Right lobe of liver (tissue), 6 donors: ENCODE results near the gene IQCN. TPM values are rescaled to one million over a fixed set of nuclear protein-coding genes. Genes with fewer than 3 reads are reported as not detected.

Source experiments
- ATAC-seq, 4 donors: fragments of 200-7000 bp; cut with Tn5 transposase; one replicate each; pipeline ENCODE4 v1.9.1; 2020; ENCODE audit warnings: mild to moderate bottlenecking in 4 of 4, moderate library complexity in 4 of 4
- DNase-seq, 3 donors: peaks; one replicate each; pipeline ENCODE4 v3.0.0-alpha.2; 2020
- H3K27ac ChIP-seq, 3 donors: fragments of 200-600 bp; one replicate each; pipeline ENCODE4 v1.8.0; 2022
- H3K27me3 ChIP-seq, 2 donors: fragments of 200-600 bp; one replicate each; pipeline ENCODE4 v1.8.0; 2022
- H3K36me3 ChIP-seq, 4 donors: fragments of 200-600 bp; sonication (generic) in 1 of 4; one replicate each; pipeline versions ENCODE4 v1.5.1 to v1.8.0; 2017 to 2022; ENCODE audit warnings: control low read depth in 1 of 4
- H3K4me1 ChIP-seq, 4 donors: fragments of 200-600 bp; sonication (generic) in 1 of 4; one replicate each; pipeline versions ENCODE4 v1.5.1 to v1.8.0; 2017 to 2022; ENCODE audit warnings: control low read depth in 1 of 4
- H3K4me3 ChIP-seq, 3 donors: fragments of 200-600 bp; one replicate each; pipeline ENCODE4 v1.8.0; 2022
- H3K9me3 ChIP-seq, 4 donors: fragments of 200-600 bp; sonication (generic) in 1 of 4; one replicate each; pipeline versions ENCODE4 v1.5.1 to v1.8.0; 2017 to 2022; ENCODE audit warnings: control low read depth in 1 of 4
- POLR2A ChIP-seq: fragments of 450-650 bp; IDR thresholded peaks from one replicate; pipeline ENCODE4 v1.6.1; 2017; ENCODE audit warnings: antibody characterized with exemption, mild to moderate bottlenecking
- WGBS: methylation state at CpG from one replicate; pipeline ENCODE4 v1.1.6; 2018; ENCODE audit warnings: low coverage, low lambda C conversion rate; ENCODE audit not compliant: insufficient coverage; ENCODE audit errors: missing lambda C conversion rate; 5-methylcytosine and 5-hydroxymethylcytosine counted together
- intact Hi-C, 2 donors: fragments of 100-400 bp; cut with DNase I; formaldehyde crosslinking; loops; one replicate each; pipeline versions ENCODE4 v1.11.2 to v1.14.1; 2022
- total RNA-seq, 6 experiments: library from RNA; depleted of rRNA in 2 of 6; stranded (reverse); fragments of >200 nt in 2 of 6; fragmentation: NEBNext Ultra II Directional in 3 of 6; extraction: Animal tissue kit (Norgen Biotek cat#: 25700) in 3 of 6; gene quantifications; one replicate each; pipeline versions ENCODE4 v1.1.0 to v1.2.4, GENCODE V29; 2016 to 2023
- TF ChIP-seq, protein P1 (sequence below), 4 donors: fragments of 200-600 bp in 3 of 4; fragments of 450-650 bp in 1 of 4; IDR thresholded peaks; one replicate each; pipeline versions ENCODE4 v1.5.1 to v1.8.0; 2016 to 2022; ENCODE audit warnings: antibody characterized with exemption in 4 of 4, mild to moderate bottlenecking in 2 of 4
- donor health status: DM: no; HTN: yes; CAD: no.
- donor health status: DM: no; HTN: no; CAD: no.
- donor health status: DM: no; HTN: no; CAD: no.
- donor health status: DM: no; HTN: yes; CAD: no.
- donor health status: DM: no; HTN: yes; CAD: no.

The IQCN gene
- total RNA-seq, 6 experiments from 2014 or later, result 0.82 to 5.3 (median 2.5) TPM

DNA sequence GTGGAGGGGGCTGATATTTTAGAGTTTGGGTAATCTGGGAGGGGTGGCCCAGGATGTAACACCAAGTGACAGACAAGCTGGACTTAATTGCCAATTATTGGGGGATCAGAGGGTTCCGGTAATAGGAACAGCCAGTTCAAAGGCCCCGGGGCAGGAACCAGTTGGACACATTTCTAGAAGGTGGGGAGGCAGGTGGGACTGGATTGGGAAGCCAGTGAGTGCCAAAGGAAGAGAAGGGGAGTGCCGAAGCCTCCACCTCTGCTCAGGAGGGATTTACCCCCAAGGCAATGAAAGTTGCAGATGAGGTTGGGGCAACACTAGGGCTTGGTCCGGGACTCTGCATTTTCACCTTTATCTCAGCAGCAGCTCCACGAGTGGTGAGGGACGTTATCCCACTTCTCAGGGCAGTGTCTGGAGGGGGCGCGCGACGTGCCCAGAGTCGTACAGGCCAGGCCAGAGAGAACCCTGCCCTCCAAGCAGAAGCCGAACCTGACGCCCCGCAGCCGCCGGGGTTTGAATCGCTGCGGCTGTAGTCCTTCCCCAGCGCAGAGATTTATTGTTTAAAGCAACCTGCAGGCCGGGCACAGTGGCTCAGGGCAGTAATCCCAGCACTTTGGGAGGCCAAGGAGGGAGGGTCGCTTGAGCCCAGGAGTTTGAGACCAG lies 12.9 kb upstream of the IQCN start:
- Histone ChIP-seq H3K4me3 (no peak overlapping the region), H3K27me3 (no peaks in the 10 kb centered on the region), H3K9me3 (no peaks in the 10 kb centered on the region), H3K27ac (no peak overlapping the region), H3K4me1 (peaks cover 0 to 13% (median 4%) of the 10 kb centered on the region in 4 donors), H3K36me3 (no peaks in the 10 kb centered on the region)
- no peak for DNase-seq
- ATAC-seq, result no peak
- 89% methylated on average over 3 of the region's 21 CpGs for WGBS
- no peak for TF ChIP-seq POLR2A
- TF ChIP-seq, protein P1, sequence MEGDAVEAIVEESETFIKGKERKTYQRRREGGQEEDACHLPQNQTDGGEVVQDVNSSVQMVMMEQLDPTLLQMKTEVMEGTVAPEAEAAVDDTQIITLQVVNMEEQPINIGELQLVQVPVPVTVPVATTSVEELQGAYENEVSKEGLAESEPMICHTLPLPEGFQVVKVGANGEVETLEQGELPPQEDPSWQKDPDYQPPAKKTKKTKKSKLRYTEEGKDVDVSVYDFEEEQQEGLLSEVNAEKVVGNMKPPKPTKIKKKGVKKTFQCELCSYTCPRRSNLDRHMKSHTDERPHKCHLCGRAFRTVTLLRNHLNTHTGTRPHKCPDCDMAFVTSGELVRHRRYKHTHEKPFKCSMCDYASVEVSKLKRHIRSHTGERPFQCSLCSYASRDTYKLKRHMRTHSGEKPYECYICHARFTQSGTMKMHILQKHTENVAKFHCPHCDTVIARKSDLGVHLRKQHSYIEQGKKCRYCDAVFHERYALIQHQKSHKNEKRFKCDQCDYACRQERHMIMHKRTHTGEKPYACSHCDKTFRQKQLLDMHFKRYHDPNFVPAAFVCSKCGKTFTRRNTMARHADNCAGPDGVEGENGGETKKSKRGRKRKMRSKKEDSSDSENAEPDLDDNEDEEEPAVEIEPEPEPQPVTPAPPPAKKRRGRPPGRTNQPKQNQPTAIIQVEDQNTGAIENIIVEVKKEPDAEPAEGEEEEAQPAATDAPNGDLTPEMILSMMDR (IDR thresholded peaks at IDR 0.05), result no peak
- intact Hi-C loops, result loop anchor here in 1 of 2 donors (5.0 kb wide), 1 partner anchor 35 kb away; the partner anchor contains the start of gene LSM4

DNA sequence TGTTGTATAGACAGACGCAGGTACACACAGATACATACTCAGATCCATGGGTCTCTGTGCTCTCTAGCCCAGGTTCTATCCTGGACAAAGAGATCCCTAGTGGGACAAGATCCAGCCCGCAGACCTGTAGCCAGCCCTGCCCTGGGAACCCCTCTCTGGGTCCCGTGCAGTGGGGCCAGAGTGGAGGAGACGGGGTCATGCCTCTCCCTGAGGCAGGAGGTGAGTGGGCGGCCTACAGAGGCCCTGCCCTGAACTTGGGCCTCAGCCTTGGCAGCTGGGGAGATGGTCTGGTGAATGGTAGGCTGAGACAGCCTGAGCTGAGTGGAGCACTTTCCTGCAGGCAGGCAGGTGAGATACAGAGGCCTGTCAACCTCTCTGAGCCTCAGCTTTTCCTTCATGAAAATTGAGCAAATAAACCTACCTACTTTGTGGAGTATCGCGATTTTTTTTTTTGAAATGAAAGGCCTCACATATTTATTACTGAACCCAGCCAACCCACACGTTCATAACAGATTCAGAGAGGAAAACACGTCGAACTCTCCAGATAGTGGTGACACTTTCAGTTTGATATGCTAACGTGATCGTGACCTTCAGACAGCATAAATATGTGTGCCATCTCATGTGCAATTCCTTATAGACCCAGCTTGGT lies 10.6 kb upstream of the IQCN start:
- ATAC-seq, result no peak
- peak overlapping the region in 2 of 3 donors; percentile 35 to 39 for H3K27ac ChIP-seq
- H3K36me3 ChIP-seq, result no peaks in the 10 kb centered on the region
- peaks cover 0 to 9% (median 4%) of the 10 kb centered on the region in 4 donors for H3K4me1 ChIP-seq
- 38% methylated on average over 8 of the region's 12 CpGs for WGBS
- intact Hi-C loops, result loop anchor here in 1 of 2 donors (5.0 kb wide), 1 partner anchor 37 kb away; the partner anchor contains the start of gene LSM4
- no peaks in the 10 kb centered on the region for H3K27me3 ChIP-seq
- DNase-seq, result no peak
- H3K4me3 ChIP-seq, result no peak overlapping the region
- TF ChIP-seq, protein P1 (IDR thresholded peaks at IDR 0.05), result no peak
- H3K9me3 ChIP-seq, result no peaks in the 10 kb centered on the region

DNA sequence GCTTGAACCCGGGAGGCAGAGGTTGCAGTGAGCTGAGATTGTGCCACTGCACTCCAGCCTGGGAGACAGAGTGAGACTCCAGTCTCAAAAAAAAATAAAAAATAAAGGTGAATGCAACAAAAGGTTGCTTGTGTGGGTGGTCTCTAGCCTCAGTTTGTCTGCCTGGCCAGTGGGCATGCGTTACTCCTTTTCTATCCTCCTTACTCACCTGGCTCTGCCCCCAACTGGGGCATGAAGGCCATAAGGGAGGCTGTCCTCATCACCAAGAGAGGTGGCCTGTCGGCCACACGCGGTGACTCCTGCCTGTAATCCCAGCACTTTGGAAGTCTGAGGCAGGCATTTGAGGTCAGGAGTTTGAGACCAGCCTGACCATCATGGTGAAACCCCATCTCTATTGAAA lies 9.1 kb upstream of the IQCN start:
- intact Hi-C loops, result no loop called here
- TF ChIP-seq POLR2A, result no peak
- TF ChIP-seq, protein P1 (IDR thresholded peaks at IDR 0.05), result no peak
- WGBS, result 89% methylated on average over 4 of the region's 5 CpGs
- Histone ChIP-seq H3K27ac (peak overlapping the region in 2 of 3 donors; percentile 97 to 99), H3K4me3 (no peak overlapping the region), H3K9me3 (no peaks in the 10 kb centered on the region), H3K4me1 (peaks cover 0 to 18% (median 10%) of the 10 kb centered on the region in 4 donors), H3K36me3 (peaks cover 0 to 7% (median 0%) of the 10 kb centered on the region in 4 donors), H3K27me3 (no peaks in the 10 kb centered on the region)
- DNase-seq (no peak), ATAC-seq (no peak)

DNA sequence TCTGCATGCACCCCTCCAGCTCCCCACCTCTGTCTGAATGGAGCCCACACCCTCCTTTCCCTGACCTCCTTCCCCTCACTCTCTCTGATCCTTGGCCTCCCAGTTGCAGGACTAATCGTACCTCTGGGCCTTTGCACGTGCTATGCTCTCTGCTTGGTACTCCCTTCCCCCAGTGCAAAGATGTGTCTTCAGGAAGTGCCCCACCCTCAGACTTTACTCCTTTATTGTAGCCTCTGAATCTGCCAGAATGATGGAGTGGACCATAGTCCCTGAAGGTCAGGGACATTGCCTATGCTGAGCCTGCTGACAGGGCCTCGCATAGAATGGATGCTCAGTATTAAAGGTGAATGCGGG lies 8.5 kb upstream of the IQCN start:
- WGBS, result 48% methylated on average over 4 of the region's 4 CpGs
- no peak overlapping the region for H3K4me3 ChIP-seq
- no peaks in the 10 kb centered on the region for H3K9me3 ChIP-seq
- H3K27me3 ChIP-seq, result no peaks in the 10 kb centered on the region
- no peak for TF ChIP-seq POLR2A
- TF ChIP-seq, protein P1 (IDR thresholded peaks at IDR 0.05), result no peak
- H3K36me3 ChIP-seq, result peaks cover 0 to 8% (median 0%) of the 10 kb centered on the region in 4 donors
- H3K4me1 ChIP-seq, result peaks cover 0 to 24% (median 12%) of the 10 kb centered on the region in 4 donors
- ATAC-seq (no peak), DNase-seq (no peak)
- peak overlapping the region; percentile 97 to 100 (median 99) for H3K27ac ChIP-seq
- intact Hi-C loops, result no loop called here
